ENCODE results near the gene BMAL2. TPM values are rescaled to one million over a fixed set of nuclear protein-coding genes. Genes with fewer than 3 reads are reported as not detected.

Gene BMAL2
- total RNA-seq, 1 donor from 2014 or later, result 4.2 TPM

DNA sequence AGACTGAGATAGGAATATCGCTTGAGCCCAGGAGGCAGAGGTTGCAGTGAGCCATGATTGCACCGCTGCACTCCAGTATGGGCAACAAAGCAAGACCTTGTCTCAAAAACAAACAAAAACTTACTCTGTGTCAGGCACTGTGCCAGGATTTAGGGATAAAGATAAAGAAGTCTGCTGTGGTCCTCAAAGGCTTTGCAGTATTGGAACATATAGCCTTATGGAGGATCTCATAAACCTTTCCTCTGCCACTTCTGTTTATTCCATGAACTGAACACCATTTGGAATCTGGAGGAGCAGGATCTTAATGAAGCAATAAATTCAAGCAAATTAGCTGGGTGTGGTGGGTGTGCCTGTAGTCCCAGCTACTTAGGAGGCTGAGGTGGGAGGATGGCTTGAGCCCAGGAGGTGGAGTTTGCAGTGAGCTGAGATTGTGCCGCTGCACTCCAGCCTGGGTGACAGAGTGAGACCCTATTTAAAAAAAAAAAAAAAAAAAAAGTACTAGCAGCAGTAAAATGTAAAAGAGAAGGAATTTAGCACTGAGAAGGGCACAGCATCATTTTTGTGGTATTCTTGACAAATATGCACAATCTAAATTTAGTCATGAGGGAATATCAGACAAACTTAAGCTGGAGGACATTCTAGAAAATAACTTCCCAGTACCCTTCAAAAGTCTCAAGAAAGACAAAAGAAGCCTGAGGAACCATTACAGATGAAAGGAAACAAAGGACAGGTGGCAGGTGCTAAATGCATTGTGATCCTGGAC, 27.1 kb downstream of the BMAL2 start:
- H3K4me3 Mint-ChIP-seq, result no peak overlapping the region
- no peaks in the 10 kb centered on the region for H3K9me3 Mint-ChIP-seq
- POLR2A ChIA-PET, result no interaction called here
- DNase-seq, result no peak
- ATAC-seq (ENCODE audit: low read depth), result no peak
- TF ChIP-seq, protein P1, sequence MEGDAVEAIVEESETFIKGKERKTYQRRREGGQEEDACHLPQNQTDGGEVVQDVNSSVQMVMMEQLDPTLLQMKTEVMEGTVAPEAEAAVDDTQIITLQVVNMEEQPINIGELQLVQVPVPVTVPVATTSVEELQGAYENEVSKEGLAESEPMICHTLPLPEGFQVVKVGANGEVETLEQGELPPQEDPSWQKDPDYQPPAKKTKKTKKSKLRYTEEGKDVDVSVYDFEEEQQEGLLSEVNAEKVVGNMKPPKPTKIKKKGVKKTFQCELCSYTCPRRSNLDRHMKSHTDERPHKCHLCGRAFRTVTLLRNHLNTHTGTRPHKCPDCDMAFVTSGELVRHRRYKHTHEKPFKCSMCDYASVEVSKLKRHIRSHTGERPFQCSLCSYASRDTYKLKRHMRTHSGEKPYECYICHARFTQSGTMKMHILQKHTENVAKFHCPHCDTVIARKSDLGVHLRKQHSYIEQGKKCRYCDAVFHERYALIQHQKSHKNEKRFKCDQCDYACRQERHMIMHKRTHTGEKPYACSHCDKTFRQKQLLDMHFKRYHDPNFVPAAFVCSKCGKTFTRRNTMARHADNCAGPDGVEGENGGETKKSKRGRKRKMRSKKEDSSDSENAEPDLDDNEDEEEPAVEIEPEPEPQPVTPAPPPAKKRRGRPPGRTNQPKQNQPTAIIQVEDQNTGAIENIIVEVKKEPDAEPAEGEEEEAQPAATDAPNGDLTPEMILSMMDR (IDR thresholded peaks at IDR 0.05), result no peak
- CTCF ChIA-PET, result no interaction called here
- no peak overlapping the region for H3K27ac Mint-ChIP-seq
- H3K27me3 Mint-ChIP-seq, result no peaks in the 10 kb centered on the region
- H3K36me3 Mint-ChIP-seq (ENCODE audit: low read depth), result no peaks in the 10 kb centered on the region
- H3K4me1 Mint-ChIP-seq, result no peaks in the 10 kb centered on the region
- intact Hi-C loops (cut with micrococcal nuclease), result no loop called here

DNA sequence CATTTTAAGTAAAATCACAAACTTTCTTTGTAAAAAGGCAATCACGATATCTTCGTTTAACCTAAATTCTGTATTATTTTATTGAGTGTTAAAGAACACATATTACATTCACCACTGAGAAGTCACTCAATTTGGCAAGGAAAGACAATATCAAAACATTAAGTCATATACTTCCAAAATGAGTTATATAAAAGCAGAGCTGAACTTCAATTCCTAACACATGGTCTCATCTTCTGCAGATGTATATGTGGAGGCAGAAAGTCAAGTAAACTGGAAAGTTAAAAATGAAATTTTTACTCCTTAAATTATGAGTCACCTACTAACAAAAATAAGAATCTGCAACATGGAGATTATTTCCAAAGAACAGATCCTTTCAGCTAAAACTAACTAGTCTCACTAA, 28.7 kb downstream of the BMAL2 start:
- Mint-ChIP-seq H3K9me3 (no peaks in the 10 kb centered on the region), H3K4me1 (no peaks in the 10 kb centered on the region), H3K27ac (no peak overlapping the region), H3K36me3 (ENCODE audit: low read depth) (no peaks in the 10 kb centered on the region), H3K4me3 (no peak overlapping the region), H3K27me3 (no peaks in the 10 kb centered on the region)
- POLR2A ChIA-PET, result interaction anchor here (0.5 kb wide), 1 partner anchor 10 kb away, joined by 5 read pairs; no protein-coding TSS in a partner anchor
- CTCF ChIA-PET, result no interaction called here
- DNase-seq, result no peak
- TF ChIP-seq, protein P1 (IDR thresholded peaks at IDR 0.05), result no peak
- no peak for ATAC-seq (ENCODE audit: low read depth)
- intact Hi-C loops (cut with micrococcal nuclease), result no loop called here

DNA sequence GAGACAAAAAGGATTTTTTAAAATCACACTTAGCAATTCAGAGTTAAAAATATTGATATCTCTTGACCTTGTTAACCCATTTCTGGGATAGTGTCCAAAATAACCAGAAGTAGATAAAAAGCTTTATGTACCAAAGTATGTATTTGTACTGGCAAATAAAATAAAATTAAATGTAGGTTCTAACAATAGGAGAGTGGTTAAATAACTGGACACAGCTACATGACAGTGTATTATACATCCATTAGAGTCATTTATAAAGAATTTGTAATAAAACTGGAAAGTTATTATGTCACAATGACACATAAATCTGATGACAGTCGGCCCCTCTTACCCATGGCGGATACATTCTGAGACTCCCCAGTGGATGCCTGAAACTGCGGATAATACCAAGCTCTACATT, 34.0 kb downstream of the BMAL2 start:
- DNase-seq, result no peak
- no peak for ATAC-seq (ENCODE audit: low read depth)
- H3K27me3 Mint-ChIP-seq, result no peaks in the 10 kb centered on the region
- H3K36me3 Mint-ChIP-seq (ENCODE audit: low read depth), result no peaks in the 10 kb centered on the region
- TF ChIP-seq, protein P1 (IDR thresholded peaks at IDR 0.05), result no peak
- H3K9me3 Mint-ChIP-seq, result no peaks in the 10 kb centered on the region
- H3K4me3 Mint-ChIP-seq, result no peak overlapping the region
- intact Hi-C loops (cut with micrococcal nuclease), result no loop called here
- CTCF ChIA-PET, result interaction anchor here (1.0 kb wide), 1 partner anchor 18 kb away, joined by 3 read pairs; no protein-coding TSS in a partner anchor
- H3K4me1 Mint-ChIP-seq, result no peaks in the 10 kb centered on the region
- POLR2A ChIA-PET, result no interaction called here
- H3K27ac Mint-ChIP-seq, result no peak overlapping the region

DNA sequence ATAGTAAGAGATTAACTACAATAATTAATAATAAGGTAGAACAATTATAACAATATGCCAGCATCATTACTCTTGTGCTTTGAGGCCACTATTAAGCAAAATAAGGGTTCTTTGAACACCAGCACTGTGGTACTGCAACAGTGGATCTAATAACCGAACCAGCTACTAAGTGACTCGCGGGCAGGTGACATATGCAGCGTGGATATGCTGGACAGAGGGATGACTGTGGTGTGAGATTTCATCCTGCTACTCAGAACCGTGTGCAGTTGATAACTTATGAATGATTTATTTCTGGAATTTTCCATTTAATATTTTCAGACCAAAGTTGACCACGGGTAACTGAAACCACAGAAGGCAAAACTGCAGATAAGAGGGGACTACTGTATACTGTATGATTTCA, 34.4 kb downstream of the BMAL2 start:
- POLR2A ChIA-PET, result no interaction called here
- no peaks in the 10 kb centered on the region for H3K4me1 Mint-ChIP-seq
- TF ChIP-seq, protein P1 (IDR thresholded peaks at IDR 0.05), result no peak
- ATAC-seq (ENCODE audit: low read depth) (no peak), DNase-seq (no peak)
- no peaks in the 10 kb centered on the region for H3K36me3 Mint-ChIP-seq (ENCODE audit: low read depth)
- H3K27me3 Mint-ChIP-seq, result no peaks in the 10 kb centered on the region
- no peak overlapping the region for H3K27ac Mint-ChIP-seq
- H3K4me3 Mint-ChIP-seq, result no peak overlapping the region
- intact Hi-C loops (cut with micrococcal nuclease), result no loop called here
- CTCF ChIA-PET, result no interaction called here
- no peaks in the 10 kb centered on the region for H3K9me3 Mint-ChIP-seq

DNA sequence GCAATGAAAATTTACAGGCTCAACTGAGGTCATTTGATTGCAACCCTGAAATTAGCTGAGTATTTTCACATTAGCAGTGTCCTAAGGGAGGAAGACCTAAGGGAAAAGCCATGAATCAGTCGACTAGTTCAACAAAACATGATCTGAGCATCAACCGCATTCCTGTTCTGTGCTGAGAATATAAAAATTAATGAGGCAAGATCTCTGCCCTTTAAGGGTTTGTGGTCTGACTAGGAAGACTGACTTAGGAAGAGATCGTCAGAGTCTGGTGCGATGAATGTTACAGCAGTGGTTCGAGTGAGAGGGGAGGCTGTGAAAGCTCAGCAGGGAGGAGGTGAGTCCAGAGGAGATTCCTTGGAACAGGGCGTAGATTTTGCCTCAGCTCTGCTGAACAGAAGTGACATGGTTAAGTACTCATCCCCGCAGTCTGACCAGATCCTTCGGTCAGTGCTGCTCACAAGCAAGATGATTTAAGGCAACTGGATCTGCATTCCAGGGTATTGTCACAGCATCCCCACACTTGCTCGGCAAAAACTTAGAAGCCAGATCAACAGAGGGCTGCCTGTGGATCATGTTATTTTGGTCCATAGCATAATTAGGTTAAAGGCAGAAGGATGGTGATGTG, 49.6 kb downstream of the BMAL2 start:
- H3K27me3 Mint-ChIP-seq, result no peaks in the 10 kb centered on the region
- H3K9me3 Mint-ChIP-seq, result no peaks in the 10 kb centered on the region
- intact Hi-C loops (cut with micrococcal nuclease), result loop anchor here (2.0 kb wide), 1 partner anchor 49 kb away; the partner anchor contains the start of gene BMAL2
- no peaks in the 10 kb centered on the region for H3K4me1 Mint-ChIP-seq
- no peaks in the 10 kb centered on the region for H3K36me3 Mint-ChIP-seq (ENCODE audit: low read depth)
- H3K27ac Mint-ChIP-seq, result no peak overlapping the region
- no peak overlapping the region for H3K4me3 Mint-ChIP-seq
- ChIA-PET CTCF (no interaction called here), POLR2A (no interaction called here)
- DNase-seq (no peak), ATAC-seq (ENCODE audit: low read depth) (no peak)
- TF ChIP-seq, protein P1 (IDR thresholded peaks at IDR 0.05), result no peak

Other genes starting within 250 kb of the BMAL2 start
- gene STK38L, start 88.5 kb upstream of the BMAL2 start, total RNA-seq, result 24.2 and 26.3 TPM in 2 replicates
- not detected in 2 replicates for gene SMCO2, start 113.9 kb downstream of the BMAL2 start, total RNA-seq
- 7.2 and 8.1 TPM in 2 replicates for gene PPFIBP1, start 191.4 kb downstream of the BMAL2 start, total RNA-seq